Liver (tissue), 9 donors: ENCODE data around the gene CDKL1. TPM values are rescaled to one million over a fixed set of nuclear protein-coding genes. Genes with fewer than 3 reads are reported as not detected.
A peak's percentile ranks its signal among the peaks of the same experiment; 100 is the strongest.

Experiments used
- DNase-seq: peaks from one replicate; pipeline ENCODE4 v3.0.0-alpha.2; 2017; ENCODE audit warnings: low spot score
- H3K27ac ChIP-seq, 2 donors: one replicate each; pipeline ENCODE4 v1.7.0; 2013; ENCODE audit warnings: inconsistent platforms in 2 of 2, low read length in 2 of 2, control low read depth in 1 of 2, low read depth in 1 of 2, mild to moderate bottlenecking in 1 of 2
- H3K27me3 ChIP-seq, 4 donors: one replicate each; pipeline versions ENCODE4 v1.6.1 to v1.7.0; 2013; ENCODE audit warnings: low read length in 3 of 4, inconsistent platforms in 1 of 4, mild to moderate bottlenecking in 1 of 4, moderate library complexity in 1 of 4; ENCODE audit not compliant: control insufficient read depth in 4 of 4, insufficient read depth in 4 of 4
- H3K36me3 ChIP-seq, 4 donors: one replicate each; pipeline versions ENCODE4 v1.6.1 to v1.7.0; 2013; ENCODE audit warnings: low read length in 3 of 4, mild to moderate bottlenecking in 3 of 4, low read depth in 1 of 4, moderate library complexity in 1 of 4; ENCODE audit not compliant: control insufficient read depth in 4 of 4, insufficient read depth in 3 of 4
- H3K4me1 ChIP-seq, 4 donors: one replicate each; pipeline versions ENCODE4 v1.6.1 to v1.7.0; 2013; ENCODE audit warnings: low read length in 3 of 4, mild to moderate bottlenecking in 3 of 4, moderate library complexity in 1 of 4; ENCODE audit not compliant: control insufficient read depth in 4 of 4, insufficient read depth in 4 of 4
- H3K4me3 ChIP-seq, 3 donors: one replicate each; pipeline versions ENCODE4 v1.6.1 to v1.7.0; 2013; ENCODE audit warnings: low read length in 3 of 3, control low read depth in 1 of 3, low read depth in 1 of 3, mild to moderate bottlenecking in 1 of 3
- H3K9ac ChIP-seq, 2 donors: one replicate each; pipeline ENCODE4 v1.7.0; 2013; ENCODE audit warnings: low read length in 2 of 2, mild to moderate bottlenecking in 2 of 2, moderate library complexity in 2 of 2, control low read depth in 1 of 2, low read depth in 1 of 2
- H3K9me3 ChIP-seq, 4 donors: one replicate each; pipeline versions ENCODE4 v1.6.1 to v1.7.0; 2013; ENCODE audit warnings: low read length in 3 of 4; ENCODE audit not compliant: control insufficient read depth in 4 of 4
- EGR1 ChIP-seq, 2 donors: IDR thresholded peaks; 2 replicates each; pipeline ENCODE4 v1.6.1; 2016 to 2018; ENCODE audit warnings: antibody characterized with exemption in 2 of 2, low read depth in 2 of 2
- FOXA1 ChIP-seq: IDR thresholded peaks from 2 replicates; pipeline ENCODE4 v1.6.1; 2016; ENCODE audit warnings: antibody characterized with exemption
- GABPA ChIP-seq, 2 donors: IDR thresholded peaks in 1 of 2; conservative IDR thresholded peaks in 1 of 2; 2 replicates each; pipeline ENCODE4 v1.6.1; 2016; ENCODE audit warnings: antibody characterized with exemption in 2 of 2, mild to moderate bottlenecking in 1 of 2, moderate library complexity in 1 of 2
- HNF4A ChIP-seq, 2 donors: conservative IDR thresholded peaks; 2 replicates each; pipeline ENCODE4 v1.6.1; 2016; ENCODE audit warnings: antibody characterized with exemption in 2 of 2, mild to moderate bottlenecking in 2 of 2
- HNF4G ChIP-seq: IDR thresholded peaks from 2 replicates; pipeline ENCODE4 v1.6.1; 2016; ENCODE audit warnings: antibody characterized with exemption
- JUND ChIP-seq, 2 donors: IDR thresholded peaks; 2 replicates each; pipeline ENCODE4 v1.6.1; 2016; ENCODE audit warnings: antibody characterized with exemption in 2 of 2
- RAD21 ChIP-seq, 2 donors: IDR thresholded peaks; 2 replicates each; pipeline ENCODE4 v1.6.1; 2016; ENCODE audit warnings: antibody characterized with exemption in 2 of 2, mild to moderate bottlenecking in 2 of 2
- RXRA ChIP-seq, 2 donors: IDR thresholded peaks; 2 replicates each; pipeline ENCODE4 v1.6.1; 2017 to 2018; ENCODE audit warnings: antibody characterized with exemption in 2 of 2, mild to moderate bottlenecking in 1 of 2
- TAF1 ChIP-seq: conservative IDR thresholded peaks from 2 replicates; pipeline ENCODE4 v1.6.1; 2016; ENCODE audit warnings: antibody characterized with exemption, mild to moderate bottlenecking
- YY1 ChIP-seq: IDR thresholded peaks from 2 replicates; pipeline ENCODE4 v1.6.1; 2016; ENCODE audit warnings: antibody characterized with exemption, mild to moderate bottlenecking
- WGBS: extraction: QIAGEN DNeasy Blood & Tissue Kit; methylation state at CpG from one replicate; pipeline ENCODE4 v1.1.7; 2013; 5-methylcytosine and 5-hydroxymethylcytosine counted together
- polyA plus RNA-seq, 2 donors: library from polyadenylated mRNA; stranded (reverse) in 1 of 2; unstranded in 1 of 2; fragments of 200-250 nt in 1 of 2; fragments of >200 nt in 1 of 2; fragmentation: Nextera tagmentation in 1 of 2; extraction: Ambion mirVana in 1 of 2; gene quantifications; one replicate each; pipeline versions ENCODE4 v1.2.1 to v1.2.3, GENCODE V29; 2013 to 2015
- total RNA-seq, 2 donors: library from RNA; depleted of rRNA; stranded (reverse); fragments of >200 nt; gene quantifications; one replicate each; pipeline ENCODE4 v1.2.3, GENCODE V29; 2014
- TF ChIP-seq, protein P1 (sequence below): fragments of 150-350 bp; IDR thresholded peaks from 2 replicates; pipeline ENCODE4 v1.5.1; 2017; ENCODE audit warnings: improper control_type of control experiment, low read depth, low read length; ENCODE audit not compliant: missing input control
- TF ChIP-seq, protein P2 (sequence below): IDR thresholded peaks from 2 replicates; pipeline ENCODE4 v1.6.1; 2016; ENCODE audit warnings: antibody characterized with exemption
- TF ChIP-seq, protein P3 (sequence below): IDR thresholded peaks from 2 replicates; pipeline ENCODE4 v1.6.1; 2016; ENCODE audit warnings: antibody characterized with exemption, mild to moderate bottlenecking
- TF ChIP-seq, protein P4 (sequence below): IDR thresholded peaks from 2 replicates; pipeline ENCODE4 v1.6.1; 2016; ENCODE audit warnings: antibody characterized with exemption
- donor health status: healthy.
- donor health status: healthy.
- donor health status: healthy.
- donor health status: healthy.
- donor health status: healthy.

CDKL1 gene
- total and polyA plus RNA-seq, 4 donors, result 1.1 to 6.8 (median 2.1) TPM

DNA sequence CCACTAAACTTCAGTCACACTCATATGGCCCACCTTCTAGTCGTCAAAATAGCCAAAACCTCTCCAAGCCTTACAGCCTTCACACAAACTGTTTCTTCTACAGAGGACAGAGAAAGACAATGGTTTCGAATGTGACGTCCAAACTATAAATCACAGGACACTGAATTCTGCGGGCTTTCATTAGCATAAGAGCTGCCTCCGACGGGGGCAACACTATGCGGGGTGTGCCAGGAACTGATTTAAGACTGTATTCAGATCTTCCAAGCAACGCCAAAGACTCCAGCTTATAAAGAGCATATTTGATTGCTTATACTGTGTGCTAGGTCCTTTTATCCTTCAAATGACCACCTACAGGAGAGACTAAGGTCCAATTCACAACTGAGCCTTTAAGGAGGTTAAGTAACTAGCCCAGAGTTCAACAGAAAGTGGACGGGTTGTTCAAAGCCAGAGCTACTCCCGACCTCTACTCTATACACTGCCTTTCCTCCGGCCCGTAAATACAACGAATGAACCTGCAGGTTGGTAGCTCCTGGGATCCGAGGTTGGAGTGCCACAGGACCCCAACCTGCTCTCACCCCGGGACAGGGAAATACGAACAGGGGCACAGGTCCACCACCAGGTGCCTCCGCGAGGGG lies 85.2 kb downstream of the CDKL1 start:
- no peak for DNase-seq
- H3K27me3 ChIP-seq, result no peaks in the 10 kb centered on the region

DNA sequence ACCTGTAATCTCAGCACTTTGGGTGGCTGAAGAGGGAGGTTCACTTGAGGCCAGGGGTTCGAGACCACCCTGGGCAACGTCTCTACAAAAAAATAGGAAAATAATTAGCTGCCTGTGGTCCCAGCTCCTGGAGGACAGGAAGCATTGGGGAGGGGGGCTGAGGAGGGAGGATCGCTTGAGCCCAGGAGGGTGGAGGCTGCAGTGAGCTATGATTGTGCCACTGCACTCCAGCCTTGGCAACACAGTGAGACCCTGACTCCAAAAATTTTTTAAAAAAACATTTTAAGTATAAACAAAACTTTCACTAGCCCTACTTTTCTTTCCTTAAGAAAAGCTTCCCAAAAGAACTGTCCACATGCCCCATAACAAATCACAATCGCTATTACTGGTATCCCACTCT lies 86.2 kb downstream of the CDKL1 start:
- TF ChIP-seq EGR1 (IDR thresholded peaks at IDR 0.05; ENCODE audit: low read depth in 2 of 2) (no peak), YY1 (no peak), JUND (IDR thresholded peaks at IDR 0.05) (no peak), HNF4A (conservative IDR thresholded peaks at IDR 0.05) (no peak), HNF4G (no peak), FOXA1 (no peak), TAF1 (no peak), RAD21 (IDR thresholded peaks at IDR 0.05) (no peak), RXRA (IDR thresholded peaks at IDR 0.05) (no peak)
- TF ChIP-seq, protein P1, sequence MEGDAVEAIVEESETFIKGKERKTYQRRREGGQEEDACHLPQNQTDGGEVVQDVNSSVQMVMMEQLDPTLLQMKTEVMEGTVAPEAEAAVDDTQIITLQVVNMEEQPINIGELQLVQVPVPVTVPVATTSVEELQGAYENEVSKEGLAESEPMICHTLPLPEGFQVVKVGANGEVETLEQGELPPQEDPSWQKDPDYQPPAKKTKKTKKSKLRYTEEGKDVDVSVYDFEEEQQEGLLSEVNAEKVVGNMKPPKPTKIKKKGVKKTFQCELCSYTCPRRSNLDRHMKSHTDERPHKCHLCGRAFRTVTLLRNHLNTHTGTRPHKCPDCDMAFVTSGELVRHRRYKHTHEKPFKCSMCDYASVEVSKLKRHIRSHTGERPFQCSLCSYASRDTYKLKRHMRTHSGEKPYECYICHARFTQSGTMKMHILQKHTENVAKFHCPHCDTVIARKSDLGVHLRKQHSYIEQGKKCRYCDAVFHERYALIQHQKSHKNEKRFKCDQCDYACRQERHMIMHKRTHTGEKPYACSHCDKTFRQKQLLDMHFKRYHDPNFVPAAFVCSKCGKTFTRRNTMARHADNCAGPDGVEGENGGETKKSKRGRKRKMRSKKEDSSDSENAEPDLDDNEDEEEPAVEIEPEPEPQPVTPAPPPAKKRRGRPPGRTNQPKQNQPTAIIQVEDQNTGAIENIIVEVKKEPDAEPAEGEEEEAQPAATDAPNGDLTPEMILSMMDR, result no peak
- TF ChIP-seq, protein P2, sequence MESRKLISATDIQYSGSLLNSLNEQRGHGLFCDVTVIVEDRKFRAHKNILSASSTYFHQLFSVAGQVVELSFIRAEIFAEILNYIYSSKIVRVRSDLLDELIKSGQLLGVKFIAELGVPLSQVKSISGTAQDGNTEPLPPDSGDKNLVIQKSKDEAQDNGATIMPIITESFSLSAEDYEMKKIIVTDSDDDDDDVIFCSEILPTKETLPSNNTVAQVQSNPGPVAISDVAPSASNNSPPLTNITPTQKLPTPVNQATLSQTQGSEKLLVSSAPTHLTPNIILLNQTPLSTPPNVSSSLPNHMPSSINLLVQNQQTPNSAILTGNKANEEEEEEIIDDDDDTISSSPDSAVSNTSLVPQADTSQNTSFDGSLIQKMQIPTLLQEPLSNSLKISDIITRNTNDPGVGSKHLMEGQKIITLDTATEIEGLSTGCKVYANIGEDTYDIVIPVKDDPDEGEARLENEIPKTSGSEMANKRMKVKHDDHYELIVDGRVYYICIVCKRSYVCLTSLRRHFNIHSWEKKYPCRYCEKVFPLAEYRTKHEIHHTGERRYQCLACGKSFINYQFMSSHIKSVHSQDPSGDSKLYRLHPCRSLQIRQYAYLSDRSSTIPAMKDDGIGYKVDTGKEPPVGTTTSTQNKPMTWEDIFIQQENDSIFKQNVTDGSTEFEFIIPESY, result no peak
- TF ChIP-seq, protein P3, sequence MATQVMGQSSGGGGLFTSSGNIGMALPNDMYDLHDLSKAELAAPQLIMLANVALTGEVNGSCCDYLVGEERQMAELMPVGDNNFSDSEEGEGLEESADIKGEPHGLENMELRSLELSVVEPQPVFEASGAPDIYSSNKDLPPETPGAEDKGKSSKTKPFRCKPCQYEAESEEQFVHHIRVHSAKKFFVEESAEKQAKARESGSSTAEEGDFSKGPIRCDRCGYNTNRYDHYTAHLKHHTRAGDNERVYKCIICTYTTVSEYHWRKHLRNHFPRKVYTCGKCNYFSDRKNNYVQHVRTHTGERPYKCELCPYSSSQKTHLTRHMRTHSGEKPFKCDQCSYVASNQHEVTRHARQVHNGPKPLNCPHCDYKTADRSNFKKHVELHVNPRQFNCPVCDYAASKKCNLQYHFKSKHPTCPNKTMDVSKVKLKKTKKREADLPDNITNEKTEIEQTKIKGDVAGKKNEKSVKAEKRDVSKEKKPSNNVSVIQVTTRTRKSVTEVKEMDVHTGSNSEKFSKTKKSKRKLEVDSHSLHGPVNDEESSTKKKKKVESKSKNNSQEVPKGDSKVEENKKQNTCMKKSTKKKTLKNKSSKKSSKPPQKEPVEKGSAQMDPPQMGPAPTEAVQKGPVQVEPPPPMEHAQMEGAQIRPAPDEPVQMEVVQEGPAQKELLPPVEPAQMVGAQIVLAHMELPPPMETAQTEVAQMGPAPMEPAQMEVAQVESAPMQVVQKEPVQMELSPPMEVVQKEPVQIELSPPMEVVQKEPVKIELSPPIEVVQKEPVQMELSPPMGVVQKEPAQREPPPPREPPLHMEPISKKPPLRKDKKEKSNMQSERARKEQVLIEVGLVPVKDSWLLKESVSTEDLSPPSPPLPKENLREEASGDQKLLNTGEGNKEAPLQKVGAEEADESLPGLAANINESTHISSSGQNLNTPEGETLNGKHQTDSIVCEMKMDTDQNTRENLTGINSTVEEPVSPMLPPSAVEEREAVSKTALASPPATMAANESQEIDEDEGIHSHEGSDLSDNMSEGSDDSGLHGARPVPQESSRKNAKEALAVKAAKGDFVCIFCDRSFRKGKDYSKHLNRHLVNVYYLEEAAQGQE, result no peak
- TF ChIP-seq, protein P4, sequence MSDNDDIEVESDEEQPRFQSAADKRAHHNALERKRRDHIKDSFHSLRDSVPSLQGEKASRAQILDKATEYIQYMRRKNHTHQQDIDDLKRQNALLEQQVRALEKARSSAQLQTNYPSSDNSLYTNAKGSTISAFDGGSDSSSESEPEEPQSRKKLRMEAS, result no peak
- Histone ChIP-seq H3K9ac (no peak overlapping the region), H3K9me3 (no peaks in the 10 kb centered on the region), H3K4me3 (no peak overlapping the region), H3K27ac (no peak overlapping the region), H3K27me3 (no peaks in the 10 kb centered on the region), H3K36me3 (no peaks in the 10 kb centered on the region), H3K4me1 (peaks cover 0 to 18% (median 15%) of the 10 kb centered on the region in 4 donors)
- DNase-seq, result no peak
- WGBS, result 96% methylated on average over 4 of the region's 4 CpGs

More for the DNA sequence above, 85.2 kb downstream of the CDKL1 start:
- Histone ChIP-seq H3K27ac (peak overlapping the region; percentile 87 to 94), H3K4me1 (peaks cover 0 to 18% (median 15%) of the 10 kb centered on the region in 4 donors), H3K4me3 (peak overlapping the region; percentile 81 to 89 (median 83)), H3K9ac (peak overlapping the region; percentile 34 to 92), H3K9me3 (no peaks in the 10 kb centered on the region), H3K36me3 (no peaks in the 10 kb centered on the region)
- 3% methylated on average over 18 of the region's 18 CpGs for WGBS
- no peak for TF ChIP-seq GABPA (IDR thresholded peaks at IDR 0.05 in 1 of 2, conservative IDR thresholded peaks at IDR 0.05 in 1 of 2)
- peak in 1 of 2 donors; percentile 42 for TF ChIP-seq HNF4A (conservative IDR thresholded peaks at IDR 0.05)
- no peak for TF ChIP-seq FOXA1
- TF ChIP-seq RXRA (IDR thresholded peaks at IDR 0.05), result peak in 1 of 2 donors; percentile 33
- peak in 1 of 2 donors; percentile 24 for TF ChIP-seq RAD21 (IDR thresholded peaks at IDR 0.05)
- TF ChIP-seq, protein P2, result no peak
- TF ChIP-seq HNF4G, result no peak
- TF ChIP-seq, protein P1, result peak; percentile 41
- no peak for TF ChIP-seq TAF1
- no peak for TF ChIP-seq YY1
- no peak for TF ChIP-seq EGR1 (IDR thresholded peaks at IDR 0.05; ENCODE audit: low read depth in 2 of 2)
- no peak for TF ChIP-seq JUND (IDR thresholded peaks at IDR 0.05)
